NCI-H1417 treated with DMSO at 0.1 percent for 48 hours (cell line): ENCODE data around the gene TFCP2.
"Not testable (repeated sequence)": the region's sequence is repeated elsewhere in the genome, so short reads cannot be mapped to it uniquely, and the experiment has no call there.

Source experiments
- DNase-seq: peaks from one replicate; lab custom pipeline; 2025; lab: John Stamatoyannopoulos, UW

Gene TFCP2

DNA sequence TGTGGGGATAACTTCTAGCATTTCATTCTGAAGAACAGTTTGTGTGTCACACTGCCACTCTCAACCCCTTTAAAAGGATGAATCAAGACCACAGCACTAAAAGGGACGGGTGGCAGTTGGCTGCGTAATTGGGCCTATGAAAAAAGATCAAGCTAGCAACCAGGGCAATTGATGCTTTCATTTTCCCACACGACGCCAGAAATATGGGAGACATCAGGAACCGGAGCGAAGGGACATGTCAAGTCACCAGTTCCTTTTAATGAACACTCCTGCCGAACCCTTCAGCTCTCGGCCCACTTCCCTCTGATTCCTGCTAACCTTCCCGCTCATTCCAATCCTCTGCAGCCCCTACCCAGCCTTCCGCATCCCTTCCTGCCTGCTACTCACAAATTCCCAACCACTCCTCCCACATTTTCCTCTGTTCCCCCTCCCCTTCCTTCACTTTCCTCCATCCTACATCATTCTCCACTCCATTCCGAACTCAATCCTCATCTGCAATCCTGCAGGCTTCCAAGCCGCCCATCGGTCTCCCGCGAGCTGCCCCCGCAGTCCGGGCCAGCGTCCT, 90.3 kb downstream of the TFCP2 start:
- DNase-seq, result peak; percentile 14

DNA sequence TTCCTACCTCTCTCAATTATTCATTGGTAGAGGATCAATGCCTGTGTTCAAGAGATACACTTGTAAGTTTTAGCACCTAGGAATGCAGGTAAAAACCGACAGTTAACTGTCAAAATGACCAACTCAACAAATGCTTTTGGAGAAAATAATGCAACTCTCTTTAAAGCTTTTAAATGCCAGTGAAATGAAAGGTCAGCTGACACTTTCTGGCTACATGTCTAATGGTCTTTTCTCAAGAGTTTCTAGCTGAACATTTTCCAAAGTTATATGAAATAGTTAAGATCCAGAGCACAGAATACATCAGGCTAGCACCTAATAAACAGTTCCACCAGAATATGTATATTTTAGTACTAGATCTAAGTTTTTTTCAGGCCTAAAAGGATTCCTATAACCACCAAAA, 91.5 kb downstream of the TFCP2 start:
- no peak for DNase-seq

DNA sequence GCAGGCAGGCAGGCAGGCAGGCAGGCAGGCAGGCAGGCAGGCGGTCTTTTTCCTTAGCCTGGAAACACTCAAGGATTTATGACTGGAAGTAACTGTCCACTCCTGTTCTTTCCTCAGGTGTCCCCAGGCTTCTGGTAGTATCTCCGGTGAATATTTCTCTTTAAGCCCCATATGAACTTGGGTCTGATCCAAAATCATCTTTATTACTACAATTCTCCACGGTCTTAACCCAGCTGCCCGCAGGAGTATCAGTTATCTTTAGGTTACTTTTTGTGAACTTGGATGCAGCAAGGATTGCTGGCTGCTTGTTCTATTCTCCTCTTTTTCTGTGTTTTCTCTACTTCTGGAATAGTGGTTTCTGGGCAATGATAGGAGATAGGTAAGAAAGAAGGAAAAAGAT, 92.8 kb downstream of the TFCP2 start:
- no peak for DNase-seq

DNA sequence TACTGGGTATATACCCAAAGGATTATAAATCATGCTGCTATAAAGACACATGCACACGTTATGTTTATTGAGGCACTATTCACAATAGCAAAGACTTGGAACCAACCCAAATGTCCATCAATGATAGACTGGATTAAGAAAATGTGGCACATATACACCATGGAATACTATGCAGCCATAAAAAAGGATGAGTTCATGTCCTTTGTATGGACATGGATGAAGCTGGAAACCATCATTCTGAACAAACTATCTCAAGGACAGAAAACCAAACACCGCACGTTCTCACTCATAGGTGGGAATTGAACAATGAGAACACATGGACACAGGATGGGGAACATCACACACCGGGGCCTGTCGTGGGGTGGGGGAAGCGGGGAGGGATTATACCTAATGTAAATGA, 94.1 kb downstream of the TFCP2 start:
- not testable (repeated sequence) for DNase-seq

DNA sequence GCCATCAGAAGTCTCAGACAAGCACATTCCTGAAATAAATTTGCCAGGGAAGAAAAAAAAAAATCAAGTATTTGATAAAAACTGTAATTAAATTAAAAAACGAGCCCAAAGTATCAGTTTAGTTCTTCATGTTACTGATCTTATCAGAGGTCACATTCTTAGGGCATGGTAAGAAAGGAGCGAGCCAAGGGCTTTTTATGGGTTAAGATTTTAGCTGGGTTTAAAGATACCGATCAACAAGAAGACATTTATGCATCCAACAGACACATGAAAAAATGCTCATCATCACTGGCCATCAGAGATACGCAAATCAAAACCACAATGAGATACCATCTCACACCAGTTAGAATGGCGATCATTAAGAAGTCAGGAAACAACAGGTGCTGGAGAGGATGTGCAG, 94.6 kb downstream of the TFCP2 start:
- DNase-seq, result not testable (repeated sequence)

DNA sequence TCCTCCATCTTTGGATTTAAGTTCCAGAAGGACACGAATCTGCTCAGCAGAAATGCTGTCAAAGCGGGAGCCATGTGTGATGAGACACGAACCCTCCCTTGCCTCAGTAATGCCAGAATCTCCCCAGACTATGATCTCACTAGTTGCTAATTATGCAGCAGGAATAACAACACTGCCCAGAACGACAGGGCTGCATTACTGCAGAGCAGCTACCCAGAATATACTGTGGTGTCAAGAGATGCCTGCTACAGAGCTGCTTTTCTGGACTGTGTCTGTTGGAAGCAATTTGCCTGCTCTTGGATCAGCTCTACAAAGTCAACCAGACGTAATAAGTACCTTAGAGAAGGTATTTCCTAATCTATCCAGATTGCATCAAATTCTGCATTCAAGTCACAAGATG, 95.0 kb downstream of the TFCP2 start:
- no peak for DNase-seq

DNA sequence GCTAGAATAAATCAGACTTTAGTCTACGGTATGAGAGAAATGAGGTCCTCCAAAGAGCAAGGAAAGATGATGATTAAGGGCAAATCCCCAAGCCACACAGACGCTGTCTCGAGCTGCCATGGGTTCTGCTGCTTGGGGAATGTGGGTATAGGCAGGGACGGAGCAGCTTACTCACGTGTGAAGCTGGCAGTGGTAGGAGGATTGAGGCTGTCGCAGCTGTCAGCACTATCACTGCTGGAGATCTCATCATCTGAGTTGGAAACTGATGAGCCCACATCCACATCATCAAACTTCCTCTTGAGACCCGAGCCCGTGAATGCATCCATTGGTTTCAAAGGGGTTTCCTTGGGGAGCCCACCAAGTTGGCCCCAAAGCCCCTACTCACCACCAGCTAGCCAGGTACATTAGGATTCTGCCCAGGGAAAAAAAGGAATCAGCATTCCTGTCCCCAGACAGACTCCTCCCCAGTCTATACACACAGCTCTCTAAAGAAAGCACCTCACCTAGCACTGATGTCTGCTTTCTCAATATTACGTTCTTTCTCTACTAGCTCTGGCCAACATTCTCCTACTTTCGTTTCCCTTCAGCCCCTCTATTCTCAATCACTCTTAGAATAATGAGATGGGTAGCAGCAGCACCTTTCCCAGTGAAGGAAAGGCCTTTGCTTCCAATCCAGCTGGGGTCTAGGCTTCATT, 96.6 kb downstream of the TFCP2 start:
- DNase-seq, result no peak

DNA sequence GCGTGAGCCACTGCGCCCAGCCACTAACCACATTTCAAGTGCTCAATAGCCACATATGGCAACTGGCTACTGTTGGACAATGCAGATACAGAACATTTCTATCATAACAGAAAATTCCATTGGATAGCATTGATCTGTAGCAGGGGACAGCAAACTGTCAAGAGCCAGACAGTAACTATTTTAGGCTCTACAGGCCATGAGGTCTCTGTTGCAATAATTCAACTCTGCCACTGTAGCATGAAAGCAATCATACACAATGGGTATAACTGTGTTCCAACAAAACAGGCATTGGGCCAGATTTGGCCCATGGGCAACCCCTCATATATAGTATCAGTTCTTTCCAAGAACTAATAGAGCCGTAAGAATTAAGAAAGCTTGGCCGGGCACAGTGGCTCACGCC, 97.5 kb downstream of the TFCP2 start:
- no peak for DNase-seq

DNA sequence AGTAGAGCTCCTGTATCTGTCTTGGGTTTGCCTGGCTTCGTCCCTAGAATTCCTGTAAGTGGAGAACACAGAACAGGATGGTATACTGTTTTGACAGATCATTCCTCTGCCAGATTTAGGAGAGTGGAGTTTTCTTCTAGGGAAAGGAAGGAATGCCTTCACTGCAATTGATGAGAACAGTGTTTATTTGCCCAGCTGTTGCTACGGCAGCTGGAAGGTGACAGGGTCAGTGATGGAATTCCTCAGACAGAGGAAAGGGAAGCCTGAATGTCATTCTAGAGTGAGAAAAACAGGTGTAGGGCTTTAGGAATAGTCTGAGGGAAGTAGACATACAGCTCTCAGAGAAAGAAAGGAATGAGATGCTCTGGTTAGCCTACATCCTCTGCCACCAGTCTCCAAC, 101.3 kb downstream of the TFCP2 start:
- DNase-seq, result no peak

DNA sequence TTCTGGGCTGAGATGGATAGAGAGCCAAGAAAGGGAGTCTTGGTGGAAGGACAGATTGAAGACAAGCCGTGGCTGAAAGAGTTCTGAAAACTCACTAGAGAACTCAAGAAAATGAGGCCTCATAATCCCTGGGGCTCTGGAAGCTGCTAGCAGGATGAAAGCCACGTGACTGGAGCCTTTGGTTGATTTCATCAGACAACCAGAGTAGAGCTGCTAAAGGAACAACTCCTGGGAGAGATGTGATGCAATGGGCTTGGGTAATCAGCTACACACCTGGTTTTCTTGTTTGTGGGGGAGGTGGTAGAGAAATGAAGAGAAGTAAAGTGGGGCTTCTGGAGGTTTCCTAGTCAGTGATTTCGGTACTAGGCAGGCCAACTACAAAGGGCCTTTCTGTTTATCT, 102.9 kb downstream of the TFCP2 start:
- DNase-seq, result no peak

DNA sequence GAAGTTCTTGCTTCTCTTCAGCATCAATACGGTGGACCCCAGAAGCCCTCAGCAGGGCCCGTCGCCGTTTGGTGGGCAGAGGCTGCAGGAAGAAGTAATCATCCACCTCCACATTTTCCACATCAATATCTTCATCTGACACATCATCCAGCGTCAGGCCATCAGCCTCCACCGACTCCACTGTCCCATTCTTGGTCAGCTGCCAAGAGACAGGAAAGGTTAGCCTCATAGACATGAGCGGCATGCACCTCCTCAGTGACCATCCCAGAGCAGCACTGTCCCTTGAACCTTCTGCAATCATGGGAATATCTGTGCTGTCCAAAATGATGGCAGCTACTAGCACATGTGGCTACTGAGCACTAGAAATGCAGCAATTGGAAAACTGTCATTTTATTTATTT, 105.2 kb downstream of the TFCP2 start:
- no peak for DNase-seq

DNA sequence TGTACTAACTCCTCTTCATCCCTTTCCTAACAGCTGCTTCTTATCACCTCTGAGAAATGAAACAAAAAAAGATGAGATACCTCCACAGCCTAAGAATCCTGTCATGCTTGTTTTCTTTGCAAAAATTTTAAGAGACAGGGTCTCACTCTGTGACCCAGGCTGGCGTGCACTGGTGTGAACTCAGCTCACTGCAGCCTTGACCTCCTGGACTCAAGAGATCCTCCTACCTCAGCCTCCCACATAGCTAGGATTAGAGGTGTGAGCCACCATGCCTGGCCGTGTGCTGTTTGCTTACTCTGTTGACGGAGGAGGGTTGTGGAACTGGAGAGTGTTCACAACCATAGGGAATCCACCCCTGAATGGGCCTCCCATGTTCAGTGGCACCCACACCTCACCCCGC, 105.7 kb downstream of the TFCP2 start:
- no peak for DNase-seq

DNA sequence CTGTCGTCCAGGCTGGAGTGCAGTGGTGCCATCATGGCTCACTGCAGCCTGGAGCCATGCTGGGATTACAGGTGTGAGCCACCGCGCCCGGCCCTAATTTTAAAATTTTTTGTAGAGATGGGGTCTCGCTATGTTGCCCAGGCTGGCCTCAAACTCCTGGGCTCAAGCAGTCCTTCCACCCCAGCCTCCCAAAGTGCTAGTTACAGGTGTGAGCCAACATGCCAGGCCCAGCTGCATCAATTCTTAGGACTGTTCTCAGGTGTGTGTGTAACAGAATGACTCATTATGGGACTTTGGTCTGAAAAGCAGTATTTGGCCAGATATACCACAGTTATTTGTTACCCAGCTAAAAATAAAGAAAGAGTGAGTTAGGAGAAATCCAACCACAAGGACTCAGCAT, 107.4 kb downstream of the TFCP2 start:
- no peak for DNase-seq

DNA sequence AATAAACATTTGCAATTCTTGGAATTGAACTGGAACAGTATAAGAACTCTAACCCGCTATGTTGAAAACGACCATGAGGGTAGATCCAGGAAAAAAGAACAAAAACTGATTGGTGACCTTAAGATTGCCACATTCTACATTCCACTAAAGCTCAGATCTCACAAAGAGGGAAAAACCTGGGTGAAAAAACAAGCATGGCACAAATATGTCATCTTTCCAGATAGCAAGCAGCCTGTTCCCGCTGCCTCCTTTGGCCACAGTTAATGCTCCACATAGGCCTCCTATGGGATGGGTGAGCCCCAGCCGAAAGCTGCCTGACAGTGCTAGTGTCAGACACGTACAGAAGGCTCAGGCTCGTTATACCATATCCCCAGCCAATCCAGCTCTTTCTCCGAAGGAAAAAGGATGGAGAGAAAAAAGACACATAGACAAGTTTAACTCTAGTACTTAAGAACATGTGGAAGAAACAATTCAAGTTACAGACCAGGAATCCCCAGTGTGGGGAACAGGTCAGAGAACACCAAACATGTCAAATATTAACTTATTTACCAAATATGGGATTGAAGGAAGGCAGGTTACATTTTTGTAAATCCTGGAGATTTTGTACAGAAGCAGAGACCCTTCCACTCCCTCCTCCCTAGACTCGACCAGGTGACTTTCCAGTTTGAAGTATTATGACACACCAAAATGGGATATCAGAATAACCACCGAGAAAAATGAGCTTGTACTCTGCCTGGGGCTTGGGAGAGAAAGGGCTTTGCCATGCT, 110.1 kb downstream of the TFCP2 start:
- DNase-seq, result no peak

DNA sequence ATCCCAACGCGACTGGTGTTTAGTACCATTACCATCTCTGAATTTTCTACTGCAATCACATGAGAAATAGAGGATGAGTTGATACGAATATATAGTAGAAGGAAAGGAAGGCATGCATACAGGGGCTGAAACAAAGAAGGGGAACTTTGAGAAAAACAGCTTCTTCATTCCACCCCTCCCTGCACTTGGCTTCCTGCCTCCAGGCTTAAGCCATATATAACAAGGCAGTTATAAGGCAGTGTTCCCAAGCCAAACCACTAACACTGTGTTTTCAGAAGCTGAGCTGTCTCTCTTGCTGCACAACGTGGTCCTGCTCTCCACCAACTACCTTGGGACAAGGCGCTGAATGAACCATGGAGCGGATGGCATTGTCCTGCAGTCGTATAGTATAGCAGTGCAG, 113.8 kb downstream of the TFCP2 start:
- no peak for DNase-seq

DNA sequence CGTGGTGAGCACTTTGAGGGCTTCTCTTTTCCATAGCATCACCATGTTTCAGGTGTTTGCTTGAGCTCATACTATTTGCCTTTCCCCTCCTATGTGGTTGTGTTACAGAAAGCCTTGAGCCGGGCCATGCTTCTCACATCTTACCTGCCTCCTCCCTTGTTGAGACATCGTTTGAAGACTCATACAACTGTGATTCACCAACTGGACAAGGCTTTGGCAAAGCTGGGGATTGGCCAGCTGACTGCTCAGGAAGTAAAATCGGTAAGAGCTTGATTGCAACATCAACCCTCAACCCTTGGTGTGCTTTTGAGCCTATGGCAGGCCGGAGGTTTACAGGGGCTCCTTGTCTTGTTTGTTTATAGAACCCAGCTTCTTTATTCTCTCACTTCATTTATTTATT, 116.7 kb downstream of the TFCP2 start:
- DNase-seq, result no peak

DNA sequence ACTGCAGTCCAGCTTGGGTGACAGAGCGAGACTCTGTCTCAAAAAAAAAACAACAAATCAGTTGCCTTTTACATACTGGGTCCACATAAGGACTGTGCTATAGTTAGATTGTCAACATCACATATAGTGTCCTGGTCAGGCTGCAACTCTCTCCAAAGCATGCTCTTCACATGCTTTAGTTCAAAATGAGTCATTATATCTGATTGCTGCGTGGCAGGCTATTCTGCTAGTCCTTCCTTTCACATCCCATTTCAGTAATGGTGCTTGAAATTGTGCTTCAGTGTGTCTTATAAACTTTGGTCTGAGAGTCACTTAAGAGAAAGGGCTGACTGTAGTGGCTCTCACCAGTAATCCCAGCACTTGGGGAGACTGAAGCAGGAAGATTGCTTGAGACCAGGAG, 117.9 kb downstream of the TFCP2 start:
- DNase-seq, result no peak

DNA sequence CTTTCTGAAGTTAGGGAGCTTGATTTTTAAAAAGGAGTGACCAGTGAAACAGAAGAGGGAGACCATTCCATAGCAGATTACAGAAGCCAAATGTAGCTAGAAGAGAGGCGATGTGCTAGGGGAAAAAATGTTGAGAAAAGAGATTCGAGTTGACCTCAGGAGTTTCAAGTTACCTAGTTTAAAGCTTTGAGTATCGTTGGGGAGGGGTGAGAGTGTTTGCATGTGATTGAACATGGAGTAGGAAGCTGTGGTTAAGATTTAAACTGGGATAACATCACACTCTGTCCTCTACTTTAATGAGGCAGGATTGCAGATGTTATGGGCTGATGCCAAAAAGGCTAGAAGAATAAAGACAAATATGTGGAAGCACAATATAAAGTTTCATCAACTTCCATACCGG, 121.1 kb downstream of the TFCP2 start:
- no peak for DNase-seq

DNA sequence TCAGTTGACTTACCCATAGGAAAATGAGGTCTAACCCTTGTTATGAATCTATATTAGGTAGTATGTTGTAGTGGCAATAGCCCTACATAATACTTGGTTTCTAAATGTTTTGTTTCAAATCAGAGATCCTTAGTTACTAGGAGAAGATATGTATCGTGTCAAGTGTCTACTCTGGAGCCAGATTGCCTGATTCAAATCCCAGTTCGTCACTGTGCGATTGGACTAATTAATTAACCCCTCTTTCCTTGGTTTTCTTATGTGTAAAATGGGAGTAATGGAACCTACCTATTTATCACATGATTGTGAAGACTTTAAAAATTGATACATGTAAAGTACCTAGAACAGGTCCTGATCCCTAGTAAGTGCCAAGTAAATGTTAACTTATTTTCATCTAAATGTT, 123.4 kb downstream of the TFCP2 start:
- DNase-seq, result no peak

DNA sequence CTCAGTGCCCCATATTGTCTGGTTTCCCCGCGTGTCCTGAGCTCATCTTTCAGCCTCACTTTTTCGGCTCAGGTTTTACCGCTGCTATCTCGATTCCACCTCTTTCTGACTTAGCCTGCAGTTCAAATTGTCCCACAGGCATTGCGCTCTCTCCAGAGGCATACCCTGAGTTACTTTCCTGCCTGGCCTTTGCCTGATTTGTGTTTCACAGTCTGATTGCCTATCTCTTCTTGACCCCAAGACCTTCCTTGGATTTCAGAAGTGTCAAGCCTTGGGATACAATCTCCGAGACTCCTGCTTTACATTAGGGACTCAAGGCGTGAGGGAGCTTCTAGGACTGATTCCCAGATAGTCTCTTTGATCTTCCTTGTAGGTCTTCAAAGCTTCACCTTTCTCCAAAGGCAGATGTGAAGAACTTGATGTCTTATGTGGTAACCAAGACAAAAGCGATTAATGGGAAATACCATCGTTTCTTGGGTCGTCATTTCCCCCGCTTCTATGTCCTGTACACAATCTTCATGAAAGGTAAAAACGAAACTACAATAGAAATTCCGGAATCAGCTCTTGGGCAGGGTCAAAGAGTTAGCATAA, 124.2 kb downstream of the TFCP2 start:
- DNase-seq, result no peak

DNA sequence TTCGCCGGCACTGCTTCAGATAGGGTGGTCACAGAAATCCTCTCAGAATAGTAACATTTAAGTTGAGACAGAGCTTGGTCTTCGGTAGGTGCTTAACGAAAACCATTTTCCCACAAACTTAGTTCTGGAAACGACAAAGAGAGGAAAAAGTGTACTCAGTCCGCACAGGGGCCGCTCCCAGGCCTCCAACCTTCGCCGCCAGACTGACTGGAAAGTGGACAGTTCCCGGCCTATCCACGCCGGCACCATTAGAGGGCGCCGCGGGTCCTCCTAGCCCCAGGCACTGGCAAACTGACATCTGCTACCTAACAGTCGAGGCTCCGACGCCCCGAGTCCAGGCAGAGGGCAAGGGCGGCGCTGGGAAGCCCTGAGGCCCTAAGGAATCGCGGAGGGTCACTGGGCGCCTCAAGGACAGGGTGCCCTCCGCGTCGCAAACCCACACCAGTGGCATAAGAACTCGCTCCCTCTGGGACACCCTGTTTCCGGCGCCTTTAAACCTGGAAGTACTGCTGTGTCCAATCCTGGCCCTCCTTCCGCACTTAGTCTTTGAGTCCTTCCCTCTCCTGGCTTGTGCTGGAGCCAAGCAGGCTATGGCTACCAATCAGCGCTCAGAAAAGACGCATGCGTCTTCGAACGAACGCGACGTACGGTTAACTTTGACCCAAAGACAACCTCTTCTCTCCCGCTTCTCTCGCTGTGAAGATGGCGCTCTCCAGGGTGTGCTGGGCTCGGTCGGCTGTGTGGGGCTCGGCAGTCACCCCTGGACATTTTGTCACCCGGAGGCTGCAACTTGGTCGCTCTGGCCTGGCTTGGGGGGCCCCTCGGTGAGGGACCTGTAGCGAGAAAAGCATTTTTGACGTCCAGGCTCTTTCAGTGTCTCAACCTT, 125.0 kb downstream of the TFCP2 start, which contains the start of gene LETMD1:
LETMD1 (plus strand) TSS at position 673 of the 886 bp plus-strand sequence; CDS start at position 703, 30 bp downstream.
- peak; percentile 92 for DNase-seq
